HS-5 (cell line): Measurements from ENCODE around the gene TRNAU1AP.
"Not testable (repeated sequence)": the region's sequence is repeated elsewhere in the genome, so short reads cannot be mapped to it uniquely, and the experiment has no call there.

ENCODE experiments used
- DNase-seq: peaks from one replicate; pipeline ENCODE4 v3.0.0-alpha.2; 2012; ENCODE audit warnings: low read depth

Gene TRNAU1AP

DNA sequence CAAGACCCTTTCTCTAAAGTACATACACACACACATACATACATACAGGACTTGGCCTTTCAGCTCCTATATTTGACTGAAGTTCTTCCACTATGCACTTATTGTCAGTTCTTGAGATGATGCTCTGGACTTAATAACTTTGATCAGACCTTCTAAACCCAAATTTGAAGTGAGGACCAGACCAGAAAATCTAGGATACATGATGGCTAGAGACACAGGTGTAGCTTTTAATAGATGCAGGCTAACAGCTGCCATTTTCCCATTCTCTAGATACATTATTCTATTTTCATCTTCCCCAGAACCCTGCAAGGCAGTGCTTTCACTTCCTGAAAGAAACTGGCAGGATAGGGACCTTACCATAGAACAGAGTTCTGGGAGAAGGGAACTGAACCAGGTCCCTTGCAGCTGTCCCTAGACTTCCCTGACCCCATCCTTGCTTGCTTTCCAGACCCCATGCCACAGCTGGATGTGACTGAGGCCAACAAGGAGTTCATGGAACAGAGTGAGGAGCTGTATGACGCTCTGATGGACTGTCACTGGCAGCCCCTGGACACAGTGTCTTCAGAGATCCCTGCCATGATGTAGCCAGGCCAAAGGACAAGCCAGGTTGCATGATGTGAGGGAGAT is 24.3 kb downstream of the TRNAU1AP start:
- no peak for DNase-seq

DNA sequence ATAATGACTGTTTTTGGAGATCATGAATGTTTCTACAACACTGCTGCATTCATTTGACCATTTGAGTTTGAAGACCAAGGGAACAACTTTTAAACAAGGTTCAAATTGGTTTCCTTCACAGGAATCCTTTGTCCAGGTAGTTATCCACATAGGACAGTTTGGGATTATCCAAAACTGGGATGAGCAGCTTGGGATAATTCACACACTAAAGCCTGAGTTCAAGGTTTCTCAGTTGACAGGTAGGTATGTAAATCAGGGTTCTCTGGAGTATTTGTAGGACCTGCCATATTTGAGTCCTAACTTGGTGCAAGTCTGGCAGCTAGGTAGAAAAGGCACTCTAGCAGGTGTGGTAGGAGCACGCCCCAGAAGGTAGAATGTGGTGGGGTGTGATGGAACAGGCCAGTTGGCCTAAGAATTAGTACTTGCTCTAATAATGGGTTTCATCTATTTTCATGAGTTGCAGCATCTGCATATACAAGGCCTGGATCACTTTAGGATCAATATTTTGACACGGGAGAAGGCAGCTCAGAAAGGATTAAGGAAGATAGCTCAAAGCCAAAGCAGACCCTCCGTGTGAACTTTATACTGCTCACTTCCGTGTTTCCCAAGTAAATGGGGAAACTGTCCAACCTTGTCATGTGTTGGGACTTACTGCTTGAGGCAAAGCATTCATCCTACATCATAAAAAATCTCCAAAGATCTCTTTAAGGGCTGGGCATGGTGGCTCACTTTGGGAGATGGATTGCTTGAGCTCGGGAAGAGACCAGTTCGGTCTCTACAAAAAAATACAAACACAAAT is 25.1 kb downstream of the TRNAU1AP start:
- no peak for DNase-seq

DNA sequence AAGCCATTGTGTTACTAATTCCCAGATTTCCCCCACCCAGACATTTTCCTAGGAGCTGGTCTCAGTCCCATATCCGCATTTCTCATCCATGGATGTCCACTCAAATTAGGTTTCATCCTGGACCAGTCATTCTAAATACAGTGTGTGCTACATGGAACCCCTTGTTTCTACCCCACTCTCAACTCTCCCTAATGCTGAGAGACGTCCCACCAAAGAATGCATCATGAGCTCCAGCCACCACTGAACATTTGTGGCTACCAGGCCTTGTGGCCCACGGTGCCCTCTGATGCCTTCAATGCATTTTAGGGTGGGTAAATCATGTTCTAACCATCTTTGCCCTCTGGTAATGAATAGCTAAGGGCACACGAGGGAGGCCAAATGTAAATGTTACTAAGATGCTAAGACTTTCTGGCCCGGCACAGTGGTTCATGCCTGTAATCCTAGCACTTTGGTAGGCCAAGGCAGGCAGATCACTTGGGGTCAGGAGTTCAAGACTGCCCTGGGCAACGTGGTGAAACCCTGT is 25.9 kb downstream of the TRNAU1AP start:
- no peak for DNase-seq

GRCh38 chr1:28579401-28579800 is 26.5 kb downstream of the TRNAU1AP start:
- no peak for DNase-seq

- no peak for DNase-seq
These were observed 28.0 kb downstream of the TRNAU1AP start for GRCh38 chr1:28580722-28581530.

- DNase-seq = peak; percentile 83
These were observed 28.8 kb downstream of the TRNAU1AP start for GRCh38 chr1:28581531-28582247.

DNA sequence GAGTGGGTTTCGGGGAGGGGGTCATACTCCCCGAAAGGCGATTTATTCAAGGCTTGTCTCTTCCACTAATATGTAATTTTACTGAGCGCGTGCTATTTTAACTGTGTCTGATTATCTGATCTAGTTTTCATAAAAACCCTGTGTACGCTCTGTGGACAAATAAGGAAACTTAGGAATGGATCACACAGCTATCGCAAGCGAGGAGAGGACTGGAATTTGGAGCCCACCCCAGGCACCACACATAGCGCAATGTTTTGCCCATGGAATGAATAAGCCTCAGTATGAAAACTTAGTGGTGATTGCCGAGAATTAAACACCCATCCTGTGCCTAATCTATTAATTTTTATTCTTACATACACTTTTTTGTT is 29.3 kb downstream of the TRNAU1AP start:
- no peak for DNase-seq

DNA sequence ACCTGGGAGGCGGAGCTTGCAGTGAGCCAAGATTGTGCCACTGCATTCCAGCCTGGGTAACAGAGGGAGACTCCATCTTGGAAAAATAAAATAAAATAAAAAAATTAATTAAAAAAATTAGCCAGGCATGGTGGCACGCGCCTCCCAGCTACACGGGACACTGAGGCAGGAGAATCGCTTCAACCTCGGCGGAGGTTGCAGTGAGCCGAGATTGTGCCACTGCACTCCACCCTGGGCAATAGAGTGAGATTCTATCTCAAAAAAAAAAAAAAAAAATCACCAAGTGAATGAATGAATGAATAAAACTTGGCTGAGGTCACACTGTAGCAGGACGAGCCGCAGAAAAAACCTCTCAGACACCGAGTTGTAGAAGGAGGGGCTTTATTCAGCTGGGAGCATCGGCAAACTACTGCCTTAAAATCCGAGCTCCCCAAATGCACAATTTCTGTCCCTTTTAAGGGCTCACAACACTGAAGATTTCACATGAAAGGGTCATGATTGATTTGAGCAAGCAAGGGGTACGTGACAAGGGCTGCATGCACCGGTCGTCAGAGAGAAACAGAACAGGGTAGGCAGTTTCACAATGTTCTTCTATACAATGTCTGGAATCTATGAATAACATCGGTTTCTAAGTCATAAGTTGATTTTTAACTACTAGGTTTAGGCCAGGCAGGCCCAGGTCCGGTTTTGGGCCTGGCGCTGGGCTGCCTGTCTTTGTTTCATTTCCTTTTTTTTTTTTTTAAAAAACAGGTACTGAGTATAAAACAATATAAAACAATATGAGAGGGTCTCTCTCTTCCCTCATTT is 33.9 kb downstream of the TRNAU1AP start:
- not testable (repeated sequence) for DNase-seq

GRCh38 chr1:28591708-28592320 is 38.9 kb downstream of the TRNAU1AP start, which contains the start of gene RAB42:
Gene RAB42, plus strand, starts transcription at chr1:28592265. Its CDS starts 247 bp downstream, at chr1:28592512.
- DNase-seq = no peak

GRCh38 chr1:28592321-28593071 is 39.6 kb downstream of the TRNAU1AP start:
- DNase-seq = no peak

- not testable (repeated sequence) for DNase-seq
These were observed 41.1 kb downstream of the TRNAU1AP start for GRCh38 chr1:28593988-28594356.

DNA sequence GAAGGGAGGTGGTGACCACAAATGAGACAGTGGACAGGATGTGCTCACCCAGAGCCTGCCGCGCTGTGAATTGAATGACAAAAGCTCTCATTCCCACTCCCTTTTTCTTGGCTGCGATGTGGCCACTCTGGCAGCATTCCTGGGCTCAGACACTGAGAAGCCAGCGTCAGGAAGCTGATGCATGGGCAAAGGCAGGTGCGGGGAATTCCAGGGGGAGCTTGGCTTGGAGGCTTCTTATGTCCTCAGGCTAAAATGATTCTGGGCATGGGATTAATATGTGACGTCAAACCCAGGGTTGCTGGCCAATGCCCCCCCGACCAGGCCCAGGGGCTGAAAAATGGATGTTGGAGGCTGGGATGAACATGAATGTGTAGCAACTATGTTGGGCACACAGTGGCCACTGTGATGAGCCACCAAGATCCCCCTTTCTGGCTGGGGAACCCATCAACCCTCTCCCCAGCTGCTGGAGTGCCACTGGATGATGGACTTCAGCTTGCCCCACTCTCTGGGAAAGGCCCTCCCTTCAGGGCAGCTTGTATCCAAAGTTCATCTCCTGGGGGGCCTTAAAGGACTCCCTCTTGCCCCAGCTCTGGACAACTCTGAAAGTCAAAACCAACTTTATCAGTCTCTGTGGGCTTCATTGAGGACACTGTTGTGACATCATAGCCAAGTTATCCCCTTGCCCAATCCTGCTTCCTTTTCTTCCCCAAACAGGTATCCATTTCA is 42.0 kb downstream of the TRNAU1AP start:
- not testable (repeated sequence) for DNase-seq

- no peak for DNase-seq
These were observed 42.7 kb downstream of the TRNAU1AP start for GRCh38 chr1:28595412-28596191.

GRCh38 chr1:28596276-28596675 is 43.4 kb downstream of the TRNAU1AP start:
- DNase-seq = not testable (repeated sequence)

- DNase-seq = peak; percentile 86
These were observed 48.8 kb downstream of the TRNAU1AP start for GRCh38 chr1:28601696-28602095.

DNA sequence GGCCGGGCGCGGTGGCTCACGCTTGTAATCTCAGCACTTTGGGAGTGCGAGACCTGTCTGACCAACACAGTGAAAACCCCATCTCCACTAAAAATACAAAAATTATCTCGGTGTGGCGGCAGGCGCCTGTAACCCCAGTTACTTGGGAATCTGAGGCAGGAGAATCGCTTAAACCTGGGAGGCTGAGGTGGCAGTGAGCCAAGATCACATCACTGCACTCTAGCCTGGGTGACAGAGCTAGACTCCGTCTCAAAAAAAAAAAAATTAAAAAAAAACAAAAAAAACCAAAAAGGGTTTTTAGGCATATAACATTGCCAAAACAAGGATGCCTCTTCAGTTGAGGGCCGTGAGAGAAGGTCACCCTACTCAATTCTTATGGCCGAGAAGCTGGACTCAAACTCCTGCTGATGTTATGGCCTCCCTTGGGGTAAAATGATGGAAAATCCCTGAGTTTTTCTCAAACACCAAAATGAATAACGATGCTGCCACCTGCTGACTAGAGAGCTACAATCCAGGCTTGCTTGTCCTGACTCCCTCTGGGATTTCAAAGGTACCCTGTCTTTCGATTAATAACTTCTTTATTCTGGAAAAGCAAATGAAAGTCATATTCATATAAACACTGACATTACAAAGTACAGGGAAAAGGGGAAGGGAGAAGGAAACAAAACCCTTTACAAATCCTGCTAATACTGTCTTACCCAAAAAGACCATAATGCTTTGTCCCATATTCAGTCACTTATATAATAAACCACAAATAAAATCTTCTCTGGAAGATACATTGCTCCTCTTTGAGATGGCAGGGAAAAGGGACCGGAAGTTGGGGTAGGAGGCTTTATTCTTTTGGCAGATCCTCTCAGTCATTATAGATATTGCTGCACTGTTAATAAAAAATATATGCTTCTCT is 49.9 kb downstream of the TRNAU1AP start:
- peak; percentile 66 for DNase-seq

GRCh38 chr1:28604411-28604810 is 51.5 kb downstream of the TRNAU1AP start:
- no peak for DNase-seq
